ENCODE data around the gene MAP4K4. TPM values are rescaled to one million over a fixed set of nuclear protein-coding genes. Genes with fewer than 3 reads are reported as not detected.

MAP4K4 gene
- total RNA-seq, 1 experiment from 2014 or later, result 132 TPM

- no peak overlapping the region for H3K9ac ChIP-seq (ENCODE audit: extremely low read depth, insufficient read length, low read length)
Measured at GRCh38 chr2:101806701-101807100, 109.2 kb downstream of the MAP4K4 start.

More at GRCh38 chr2:101806701-101807100, 109.2 kb downstream of the MAP4K4 start:
- no CpG with 5 or more reads among the region's 4 CpGs for WGBS (ENCODE audit: extremely low coverage, insufficient read length, low lambda C conversion rate)
- H3K4me2 ChIP-seq (ENCODE audit: insufficient read depth, insufficient read length, low read length), result no peak overlapping the region
- H4K5ac ChIP-seq (ENCODE audit: insufficient read length, low read depth, low read length), result no peak overlapping the region
- no peak overlapping the region for H3K56ac ChIP-seq (ENCODE audit: insufficient read length, low read depth, low read length)
- no peak overlapping the region for H2BK20ac ChIP-seq (ENCODE audit: low read depth, low read length, poor library complexity, severe bottlenecking)
- peaks cover 59 to 71% of the 10 kb centered on the region in 2 experiments for H3K4me1 Mint-ChIP-seq
- H4K8ac ChIP-seq (replicated peaks; ENCODE audit: insufficient read length, low read depth, low read length), result no peak overlapping the region
- no peaks in the 10 kb centered on the region for H3K9me3 Mint-ChIP-seq
- H2BK5ac ChIP-seq (ENCODE audit: insufficient read length, low read length), result no peak overlapping the region
- no peak overlapping the region for H2BK15ac ChIP-seq (ENCODE audit: low read depth, low read length)
- no peak overlapping the region for H3K18ac ChIP-seq (ENCODE audit: insufficient read length, low read depth, low read length)
- H2BK12ac ChIP-seq (ENCODE audit: insufficient read length, low read depth, low read length), result no peak overlapping the region
- no peak overlapping the region for H3K27ac ChIP-seq (ENCODE audit: insufficient read length, low read depth, low read length)
- H3K36me3 Mint-ChIP-seq (ENCODE audit: insufficient read depth in 1 of 3, low read depth in 3 of 3), result no peaks in the 10 kb centered on the region; a peak in 1 of 7 replicates
- no peak for DNase-seq
- TF ChIP-seq CTCF (conservative IDR thresholded peaks at IDR 0.05), result no peak
- H3K79me1 ChIP-seq (ENCODE audit: insufficient read depth, low read depth, low read length, poor library complexity, severe bottlenecking), result peaks cover 2% of the 10 kb centered on the region
- H3K27me3 Mint-ChIP-seq (ENCODE audit: low read depth), result no peaks in the 10 kb centered on the region; the same call in none of the 2 replicates
- no peaks in the 10 kb centered on the region for H3K9me3 ChIP-seq (ENCODE audit: control insufficient read depth, low read depth, low read length)
- no peak overlapping the region for H3K14ac ChIP-seq (ENCODE audit: insufficient read depth, low read length)
- peaks cover 9% of the 10 kb centered on the region for H3K79me2 ChIP-seq (ENCODE audit: insufficient read depth, low read length)
- H3K23me2 ChIP-seq (ENCODE audit: insufficient read length, low read depth, low read length, poor library complexity, severe bottlenecking), result no peaks in the 10 kb centered on the region
- no peaks in the 10 kb centered on the region for H4K20me1 ChIP-seq (ENCODE audit: control insufficient read depth, insufficient read depth, insufficient read length)
- peak overlapping the region; percentile 68 to 92 (median 88); a peak in 6 of 7 replicates for H3K27ac Mint-ChIP-seq
- H2BK120ac ChIP-seq (ENCODE audit: low read depth, low read length, poor library complexity, severe bottlenecking), result no peak overlapping the region
- no peak overlapping the region; a peak in 1 of 5 replicates for H3K4me3 Mint-ChIP-seq
- H4K91ac ChIP-seq (ENCODE audit: insufficient read length, low read depth, low read length), result no peak overlapping the region
- H3K23ac ChIP-seq (ENCODE audit: insufficient read length, low read depth, low read length), result no peak overlapping the region
- H3K4me1 ChIP-seq (ENCODE audit: insufficient read depth, low read length), result peaks cover 15% of the 10 kb centered on the region
- no peak overlapping the region for H2AFZ ChIP-seq (ENCODE audit: low read length)
- no peak overlapping the region for H3K4ac ChIP-seq (ENCODE audit: low read depth, low read length)
- H3K27me3 ChIP-seq (ENCODE audit: insufficient read depth, low read length), result no peaks in the 10 kb centered on the region
- H3T11ph ChIP-seq (ENCODE audit: low read length), result no peak overlapping the region
- no peak overlapping the region for H2AK5ac ChIP-seq (ENCODE audit: insufficient read length, low read length)

Data from H9 (cell line).